HL-60 (cell line): ENCODE data around the gene MIAT.

Experiments used
- DNase-seq, 2 experiments: peaks; one replicate each; pipeline ENCODE4 v3.0.0-alpha.2; 2010 to 2020; ENCODE audit warnings: low read depth in 1 of 2, low spot score in 1 of 2
- H3K27ac ChIP-seq: fragments of 250-450 bp; sonication (Bioruptor Pico); replicated peaks from 2 replicates; pipeline ENCODE4 v1.5.1; 2020; ENCODE audit warnings: mild to moderate bottlenecking, moderate library complexity
- H3K27me3 ChIP-seq: fragments of 250-450 bp; sonication (Bioruptor Pico); 2 replicates; pipeline ENCODE4 v1.5.1; 2021; ENCODE audit warnings: mild to moderate bottlenecking, moderate library complexity; ENCODE audit not compliant: insufficient read depth, poor library complexity, severe bottlenecking
- H3K4me3 ChIP-seq: replicated peaks from 2 replicates; pipeline ENCODE4 v1.5.1; 2011; ENCODE audit warnings: mild to moderate bottlenecking, control low read depth, low read length; ENCODE audit not compliant: insufficient read depth
- GABPA ChIP-seq: IDR thresholded peaks from 2 replicates; pipeline ENCODE4 v1.6.1; 2012; ENCODE audit warnings: low read depth
- POLR2AphosphoS5 ChIP-seq: IDR thresholded peaks from 2 replicates; pipeline ENCODE4 v1.6.1; 2012; ENCODE audit warnings: low read depth
- SPI1 ChIP-seq: IDR thresholded peaks from 2 replicates; pipeline ENCODE4 v1.6.1; 2012; ENCODE audit warnings: low read depth, mild to moderate bottlenecking, borderline replicate concordance
- TF ChIP-seq, protein P1 (sequence below): IDR thresholded peaks from 2 replicates; pipeline ENCODE4 v1.6.1; 2012; ENCODE audit warnings: low read depth; ENCODE audit not compliant: insufficient replicate concordance
- TF ChIP-seq, protein P2 (sequence below): IDR thresholded peaks from one replicate; pipeline ENCODE4 v1.5.1; 2011; ENCODE audit warnings: low read length, control low read depth, inconsistent platforms; ENCODE audit not compliant: insufficient read depth

The MIAT gene

DNA sequence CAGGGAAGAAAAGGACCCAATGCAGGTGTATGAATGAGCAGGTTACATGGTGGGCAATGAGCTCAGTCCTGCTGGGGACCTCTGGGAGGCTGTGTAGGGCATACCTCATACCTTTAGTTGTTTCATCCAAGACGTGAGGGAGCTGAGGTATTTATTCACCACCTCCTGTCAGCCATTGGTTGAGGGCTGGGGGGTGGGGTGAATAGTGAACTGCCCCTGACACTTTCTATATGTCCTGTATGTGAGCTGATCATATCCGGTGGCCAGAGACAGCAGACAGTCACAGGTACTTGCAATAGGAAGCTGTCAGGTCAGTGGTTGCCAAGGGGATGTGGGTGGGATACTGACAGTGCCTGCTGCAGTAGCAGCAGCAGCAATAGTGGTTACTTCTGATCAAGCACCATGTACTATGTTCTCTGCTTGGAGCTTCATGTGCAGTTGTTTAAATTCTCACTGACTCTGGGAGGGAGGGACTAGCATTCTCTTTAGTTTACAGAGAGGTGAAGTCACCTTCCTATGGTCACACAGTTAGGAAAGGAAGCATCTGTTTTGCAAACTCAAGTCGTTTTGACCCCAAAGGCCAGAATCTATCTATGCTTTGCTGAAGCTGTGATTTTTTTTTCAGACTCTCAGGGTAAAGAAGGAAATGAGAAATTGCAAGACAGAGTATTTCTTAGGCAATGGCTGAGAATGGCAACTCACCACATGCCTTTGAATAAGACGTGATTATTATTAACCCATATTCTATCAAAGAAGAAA is 54.0 kb downstream of the MIAT start:
- Histone ChIP-seq H3K4me3 (no peak overlapping the region), H3K27me3 (no peaks in the 10 kb centered on the region), H3K27ac (no peak overlapping the region)
- no peak for DNase-seq
- TF ChIP-seq, protein P1, sequence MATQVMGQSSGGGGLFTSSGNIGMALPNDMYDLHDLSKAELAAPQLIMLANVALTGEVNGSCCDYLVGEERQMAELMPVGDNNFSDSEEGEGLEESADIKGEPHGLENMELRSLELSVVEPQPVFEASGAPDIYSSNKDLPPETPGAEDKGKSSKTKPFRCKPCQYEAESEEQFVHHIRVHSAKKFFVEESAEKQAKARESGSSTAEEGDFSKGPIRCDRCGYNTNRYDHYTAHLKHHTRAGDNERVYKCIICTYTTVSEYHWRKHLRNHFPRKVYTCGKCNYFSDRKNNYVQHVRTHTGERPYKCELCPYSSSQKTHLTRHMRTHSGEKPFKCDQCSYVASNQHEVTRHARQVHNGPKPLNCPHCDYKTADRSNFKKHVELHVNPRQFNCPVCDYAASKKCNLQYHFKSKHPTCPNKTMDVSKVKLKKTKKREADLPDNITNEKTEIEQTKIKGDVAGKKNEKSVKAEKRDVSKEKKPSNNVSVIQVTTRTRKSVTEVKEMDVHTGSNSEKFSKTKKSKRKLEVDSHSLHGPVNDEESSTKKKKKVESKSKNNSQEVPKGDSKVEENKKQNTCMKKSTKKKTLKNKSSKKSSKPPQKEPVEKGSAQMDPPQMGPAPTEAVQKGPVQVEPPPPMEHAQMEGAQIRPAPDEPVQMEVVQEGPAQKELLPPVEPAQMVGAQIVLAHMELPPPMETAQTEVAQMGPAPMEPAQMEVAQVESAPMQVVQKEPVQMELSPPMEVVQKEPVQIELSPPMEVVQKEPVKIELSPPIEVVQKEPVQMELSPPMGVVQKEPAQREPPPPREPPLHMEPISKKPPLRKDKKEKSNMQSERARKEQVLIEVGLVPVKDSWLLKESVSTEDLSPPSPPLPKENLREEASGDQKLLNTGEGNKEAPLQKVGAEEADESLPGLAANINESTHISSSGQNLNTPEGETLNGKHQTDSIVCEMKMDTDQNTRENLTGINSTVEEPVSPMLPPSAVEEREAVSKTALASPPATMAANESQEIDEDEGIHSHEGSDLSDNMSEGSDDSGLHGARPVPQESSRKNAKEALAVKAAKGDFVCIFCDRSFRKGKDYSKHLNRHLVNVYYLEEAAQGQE = no peak
- TF ChIP-seq GABPA (no peak), POLR2AphosphoS5 (no peak), SPI1 (no peak)
- TF ChIP-seq, protein P2, sequence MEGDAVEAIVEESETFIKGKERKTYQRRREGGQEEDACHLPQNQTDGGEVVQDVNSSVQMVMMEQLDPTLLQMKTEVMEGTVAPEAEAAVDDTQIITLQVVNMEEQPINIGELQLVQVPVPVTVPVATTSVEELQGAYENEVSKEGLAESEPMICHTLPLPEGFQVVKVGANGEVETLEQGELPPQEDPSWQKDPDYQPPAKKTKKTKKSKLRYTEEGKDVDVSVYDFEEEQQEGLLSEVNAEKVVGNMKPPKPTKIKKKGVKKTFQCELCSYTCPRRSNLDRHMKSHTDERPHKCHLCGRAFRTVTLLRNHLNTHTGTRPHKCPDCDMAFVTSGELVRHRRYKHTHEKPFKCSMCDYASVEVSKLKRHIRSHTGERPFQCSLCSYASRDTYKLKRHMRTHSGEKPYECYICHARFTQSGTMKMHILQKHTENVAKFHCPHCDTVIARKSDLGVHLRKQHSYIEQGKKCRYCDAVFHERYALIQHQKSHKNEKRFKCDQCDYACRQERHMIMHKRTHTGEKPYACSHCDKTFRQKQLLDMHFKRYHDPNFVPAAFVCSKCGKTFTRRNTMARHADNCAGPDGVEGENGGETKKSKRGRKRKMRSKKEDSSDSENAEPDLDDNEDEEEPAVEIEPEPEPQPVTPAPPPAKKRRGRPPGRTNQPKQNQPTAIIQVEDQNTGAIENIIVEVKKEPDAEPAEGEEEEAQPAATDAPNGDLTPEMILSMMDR = no peak

DNA sequence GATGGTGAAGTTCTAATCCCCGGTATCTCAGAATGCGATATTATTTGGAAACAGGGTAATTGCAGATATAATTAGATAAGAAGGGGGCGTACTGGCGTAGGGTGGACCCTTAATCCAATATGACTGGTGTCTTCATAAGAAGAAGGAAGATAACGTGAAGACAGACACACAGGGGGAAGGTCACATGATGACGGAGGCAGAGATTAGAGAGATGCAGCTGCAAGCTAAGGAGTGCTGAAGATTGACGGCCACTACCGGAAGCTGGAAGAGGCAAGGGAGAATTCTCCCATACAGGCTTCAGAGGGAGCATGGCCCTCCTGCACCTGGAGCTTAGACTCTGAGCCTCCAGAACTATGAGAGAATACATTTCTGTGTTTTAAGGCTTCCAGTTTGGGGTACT is 54.8 kb downstream of the MIAT start:
- H3K27ac ChIP-seq = no peak overlapping the region
- TF ChIP-seq POLR2AphosphoS5 = no peak
- TF ChIP-seq, protein P2 = no peak
- TF ChIP-seq, protein P1 = no peak
- TF ChIP-seq SPI1 = no peak
- no peak for TF ChIP-seq GABPA
- H3K27me3 ChIP-seq = no peaks in the 10 kb centered on the region
- no peak for DNase-seq
- no peak overlapping the region for H3K4me3 ChIP-seq

DNA sequence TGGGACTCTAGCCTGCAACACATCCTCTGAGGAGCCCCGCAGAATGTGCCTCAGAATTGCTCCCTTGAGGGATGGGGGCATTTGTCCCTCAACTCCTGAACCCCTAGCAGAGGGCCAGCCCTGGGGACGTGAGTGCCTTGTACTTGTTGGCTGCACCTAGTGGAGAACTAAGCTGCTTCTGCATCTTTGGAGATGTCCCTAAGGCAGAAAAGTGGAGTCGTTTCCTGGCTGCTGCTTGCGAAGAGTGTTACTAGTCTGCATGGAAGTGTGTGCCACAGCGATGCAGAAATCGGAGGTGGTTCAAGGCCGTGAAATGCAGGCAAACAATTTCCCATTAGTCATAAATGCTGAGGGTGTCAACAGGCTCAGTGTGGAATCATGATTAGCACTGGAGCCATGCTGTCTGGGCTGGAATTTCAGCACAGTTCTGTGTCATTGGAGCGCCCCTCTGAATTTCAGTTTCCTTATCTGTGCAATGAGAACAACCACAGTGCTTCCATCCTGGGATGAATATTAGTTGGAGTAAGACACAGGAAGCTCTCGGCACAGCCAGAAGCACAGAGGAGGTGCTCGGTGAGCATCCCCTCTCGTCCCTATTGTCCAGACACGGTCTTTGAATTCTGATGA is 56.5 kb downstream of the MIAT start:
- no peaks in the 10 kb centered on the region for H3K27me3 ChIP-seq
- H3K27ac ChIP-seq = no peak overlapping the region
- no peak overlapping the region for H3K4me3 ChIP-seq
- no peak for TF ChIP-seq SPI1
- TF ChIP-seq, protein P2 = no peak
- no peak for TF ChIP-seq GABPA
- TF ChIP-seq, protein P1 = no peak
- no peak for TF ChIP-seq POLR2AphosphoS5
- no peak for DNase-seq
